ENCODE measurements around the gene GSTM4. TPM values are rescaled to one million over a fixed set of nuclear protein-coding genes. Genes with fewer than 3 reads are reported as not detected.

Gene GSTM4
- total and polyA plus RNA-seq, 2 experiments from 2014 or later = 12.8 to 12.9 TPM

- Histone ChIP-seq H2AFZ (no peak overlapping the region), H4K20me1 (replicated peaks; ENCODE audit: insufficient read depth) (no peaks in the 10 kb centered on the region; the same call in 1 of the 2 replicates), H3K4me1 (ENCODE audit: insufficient read depth) (peaks cover 10% of the 10 kb centered on the region; the same call in 1 of the 2 replicates), H3K9me2 (ENCODE audit: insufficient read depth) (no peaks in the 10 kb centered on the region), H3K36me3 (ENCODE audit: insufficient read depth) (no peaks in the 10 kb centered on the region), H3K27ac (ENCODE audit: low read depth) (no peak overlapping the region), H3K4me3 (no peak overlapping the region), H3K27me3 (ENCODE audit: insufficient read depth) (peaks cover 12% of the 10 kb centered on the region), H3F3A (replicated peaks; ENCODE audit: low read depth) (peaks cover 6% of the 10 kb centered on the region), H3K79me2 (replicated peaks; ENCODE audit: insufficient read depth) (no peaks in the 10 kb centered on the region), H3K4me2 (no peak overlapping the region)
- Mint-ChIP-seq H3K36me3 (ENCODE audit: low read depth) (no peaks in the 10 kb centered on the region), H3K27ac (no peak overlapping the region; the same call in 1 of the 2 replicates), H3K9me3 (no peaks in the 10 kb centered on the region), H3K4me1 (peaks cover 11% of the 10 kb centered on the region), H3K27me3 (ENCODE audit: insufficient read depth, low read depth, poor library complexity) (peaks cover 11% of the 10 kb centered on the region), H3K4me3 (no peak overlapping the region)
- ATAC-seq (no peak), DNase-seq (ENCODE audit: low spot score) (no peak)
- TF ChIP-seq ZNF331 (CRISPR knock-in tag; IDR thresholded peaks at IDR 0.05; ENCODE audit: low read depth) = no peak
- TF ChIP-seq ETS1 (IDR thresholded peaks at IDR 0.05) = no peak
- TF ChIP-seq CREB1 (CRISPR knock-in tag; IDR thresholded peaks at IDR 0.05; ENCODE audit: low read depth) = no peak
- TF ChIP-seq JUNB (IDR thresholded peaks at IDR 0.05; ENCODE audit: unreplicated experiment) = no peak
- no peak for TF ChIP-seq ZNF462 (CRISPR knock-in tag; IDR thresholded peaks at IDR 0.05)
- no peak for TF ChIP-seq REST (IDR thresholded peaks at IDR 0.05; ENCODE audit: unreplicated experiment)
- no peak for TF ChIP-seq STAT1 (IDR thresholded peaks at IDR 0.05; ENCODE audit: unreplicated experiment)
- TF ChIP-seq POLR2AphosphoS5 (IDR thresholded peaks at IDR 0.05; ENCODE audit: low read depth) = no peak
- TF ChIP-seq NANOG (IDR thresholded peaks at IDR 0.05; ENCODE audit: borderline replicate concordance) = no peak
- TF ChIP-seq ZNF114 (CRISPR knock-in tag; IDR thresholded peaks at IDR 0.05) = no peak
- TF ChIP-seq, protein P1, sequence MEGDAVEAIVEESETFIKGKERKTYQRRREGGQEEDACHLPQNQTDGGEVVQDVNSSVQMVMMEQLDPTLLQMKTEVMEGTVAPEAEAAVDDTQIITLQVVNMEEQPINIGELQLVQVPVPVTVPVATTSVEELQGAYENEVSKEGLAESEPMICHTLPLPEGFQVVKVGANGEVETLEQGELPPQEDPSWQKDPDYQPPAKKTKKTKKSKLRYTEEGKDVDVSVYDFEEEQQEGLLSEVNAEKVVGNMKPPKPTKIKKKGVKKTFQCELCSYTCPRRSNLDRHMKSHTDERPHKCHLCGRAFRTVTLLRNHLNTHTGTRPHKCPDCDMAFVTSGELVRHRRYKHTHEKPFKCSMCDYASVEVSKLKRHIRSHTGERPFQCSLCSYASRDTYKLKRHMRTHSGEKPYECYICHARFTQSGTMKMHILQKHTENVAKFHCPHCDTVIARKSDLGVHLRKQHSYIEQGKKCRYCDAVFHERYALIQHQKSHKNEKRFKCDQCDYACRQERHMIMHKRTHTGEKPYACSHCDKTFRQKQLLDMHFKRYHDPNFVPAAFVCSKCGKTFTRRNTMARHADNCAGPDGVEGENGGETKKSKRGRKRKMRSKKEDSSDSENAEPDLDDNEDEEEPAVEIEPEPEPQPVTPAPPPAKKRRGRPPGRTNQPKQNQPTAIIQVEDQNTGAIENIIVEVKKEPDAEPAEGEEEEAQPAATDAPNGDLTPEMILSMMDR (conservative IDR thresholded peaks at IDR 0.05; ENCODE audit: low read depth in 2 of 2) = no peak
- TF ChIP-seq EZH2phosphoT487 (IDR thresholded peaks at IDR 0.05; ENCODE audit: unreplicated experiment) = no peak
- no peak for TF ChIP-seq EZH2 (IDR thresholded peaks at IDR 0.05; ENCODE audit: low read depth, unreplicated experiment)
These were observed 2.7 kb downstream of the GSTM4 start for GRCh38 chr1:109658533-109659042.
